Smooth muscle cell (in vitro differentiated cells): ENCODE data around the gene ZNF267. TPM values are rescaled to one million over a fixed set of nuclear protein-coding genes. Genes with fewer than 3 reads are reported as not detected.
A peak's percentile ranks its signal among the peaks of the same experiment; 100 is the strongest.

Experiments used
- DNase-seq: peaks from one replicate; lab custom pipeline; 2025; ENCODE audit not compliant: unreplicated experiment; lab: John Stamatoyannopoulos, UW
- H2AFZ ChIP-seq: fragments of 200-600 bp; sonication (generic); 2 replicates; pipeline ENCODE4 v1.6.0; 2016; ENCODE audit warnings: antibody characterized with exemption, low read depth, mild to moderate bottlenecking
- H3F3A ChIP-seq: fragments of 200-600 bp; sonication (generic); 2 replicates; pipeline ENCODE4 v1.6.0; 2017; ENCODE audit warnings: antibody characterized with exemption, low read depth
- H3K27ac ChIP-seq: fragments of 200-600 bp; sonication (generic); 2 replicates; pipeline ENCODE4 v1.5.1; 2016; ENCODE audit warnings: low read depth, mild to moderate bottlenecking
- H3K27me3 ChIP-seq: fragments of 200-600 bp; sonication (generic); 2 replicates; pipeline ENCODE4 v1.6.1; 2016; ENCODE audit warnings: low read depth, mild to moderate bottlenecking
- H3K36me3 ChIP-seq: fragments of 200-600 bp; sonication (generic); 2 replicates; pipeline ENCODE4 v1.5.1; 2016; ENCODE audit warnings: low read depth
- H3K4me1 ChIP-seq: fragments of 200-600 bp; sonication (generic); 2 replicates; pipeline ENCODE4 v1.5.1; 2016; ENCODE audit warnings: low read depth
- H3K4me2 ChIP-seq: fragments of 200-600 bp; sonication (generic); 2 replicates; pipeline ENCODE4 v1.6.0; 2016; ENCODE audit warnings: mild to moderate bottlenecking
- H3K4me3 ChIP-seq: fragments of 200-600 bp; sonication (generic); 2 replicates; pipeline ENCODE4 v1.5.1; 2016; ENCODE audit warnings: mild to moderate bottlenecking
- H3K79me2 ChIP-seq: fragments of 200-600 bp; sonication (generic); 2 replicates; pipeline ENCODE4 v1.6.0; 2016; ENCODE audit warnings: low read depth, mild to moderate bottlenecking
- H3K9ac ChIP-seq: fragments of 200-600 bp; sonication (generic); 2 replicates; pipeline ENCODE4 v1.6.0; 2016; ENCODE audit warnings: low read depth
- H3K9me3 ChIP-seq: fragments of 200-600 bp; sonication (generic); replicated peaks from 2 replicates; pipeline ENCODE4 v1.5.1; 2016; ENCODE audit warnings: low read depth
- H4K20me1 ChIP-seq: fragments of 200-600 bp; sonication (generic); 2 replicates; pipeline ENCODE4 v1.6.0; 2016; ENCODE audit warnings: low read depth
- CTCF ChIP-seq: fragments of 200-600 bp; sonication (generic); IDR thresholded peaks from 2 replicates; pipeline ENCODE4 v1.5.1; 2017; ENCODE audit warnings: borderline replicate concordance, mild to moderate bottlenecking, antibody characterized with exemption; ENCODE audit not compliant: insufficient read depth, poor library complexity, severe bottlenecking
- whole genome bisulfite sequencing: methylation state at CpG from one replicate; pipeline ENCODE4 v1.1.7; 2016; ENCODE audit warnings: low lambda C conversion rate; 5-methylcytosine and 5-hydroxymethylcytosine counted together
- polyA plus RNA-seq: library from polyadenylated mRNA; unstranded; fragments of >200 nt; fragmentation: Nextera tagmentation; extraction: Ambion mirVana; gene quantifications from 2 replicates; pipeline ENCODE4 v1.2.1, GENCODE V29; 2016
- total RNA-seq: library from RNA; depleted of rRNA; stranded (reverse); fragments of >200 nt; gene quantifications from 2 replicates; pipeline ENCODE4 v1.2.3, GENCODE V29; 2014

Gene ZNF267
- total and polyA plus RNA-seq, 2 experiments from 2014 or later: 9.7 to 30.8 TPM

- no peak for DNase-seq
- WGBS: 80% methylated on average over 2 of the region's 2 CpGs
- no peak for TF ChIP-seq CTCF
- peaks cover 6% of the 10 kb centered on the region for H3F3A ChIP-seq
- H2AFZ ChIP-seq: no peak overlapping the region
- no peak overlapping the region for H3K27ac ChIP-seq
- no peaks in the 10 kb centered on the region for H3K27me3 ChIP-seq
- H3K9ac ChIP-seq: no peak overlapping the region
- H3K36me3 ChIP-seq: no peaks in the 10 kb centered on the region
- no peak overlapping the region for H3K4me3 ChIP-seq
- H3K4me2 ChIP-seq: no peak overlapping the region
- H3K9me3 ChIP-seq: no peaks in the 10 kb centered on the region
- peaks cover 7% of the 10 kb centered on the region for H3K4me1 ChIP-seq
- H3K79me2 ChIP-seq: peaks cover 19% of the 10 kb centered on the region
- H4K20me1 ChIP-seq: peaks cover 7% of the 10 kb centered on the region
Measured at GRCh38 chr16:31870809-31871208, 2.8 kb upstream of the ZNF267 start.

GRCh38 chr16:31871510-31871909 lies 2.1 kb upstream of the ZNF267 start:
- Histone ChIP-seq H3F3A (peaks cover 6% of the 10 kb centered on the region), H3K36me3 (no peaks in the 10 kb centered on the region), H3K27ac (no peak overlapping the region), H4K20me1 (peaks cover 7% of the 10 kb centered on the region), H3K79me2 (peaks cover 26% of the 10 kb centered on the region), H3K9me3 (no peaks in the 10 kb centered on the region), H3K27me3 (no peaks in the 10 kb centered on the region), H2AFZ (no peak overlapping the region), H3K9ac (no peak overlapping the region), H3K4me2 (no peak overlapping the region), H3K4me3 (no peak overlapping the region), H3K4me1 (peaks cover 13% of the 10 kb centered on the region)
- WGBS: 91% methylated on average over 3 of the region's 3 CpGs
- no peak for DNase-seq
- no peak for TF ChIP-seq CTCF

- Histone ChIP-seq H3K79me2 (peaks cover 29% of the 10 kb centered on the region), H3K27ac (no peak overlapping the region), H3F3A (peaks cover 12% of the 10 kb centered on the region), H2AFZ (no peak overlapping the region), H3K36me3 (no peaks in the 10 kb centered on the region), H3K4me1 (peaks cover 20% of the 10 kb centered on the region), H4K20me1 (peaks cover 7% of the 10 kb centered on the region), H3K27me3 (no peaks in the 10 kb centered on the region), H3K9me3 (no peaks in the 10 kb centered on the region), H3K4me2 (no peak overlapping the region), H3K4me3 (no peak overlapping the region), H3K9ac (no peak overlapping the region)
- DNase-seq: no peak
- no peak for TF ChIP-seq CTCF
- 75% methylated on average over 6 of the region's 6 CpGs for WGBS
Measured at GRCh38 chr16:31872201-31872600, 1.4 kb upstream of the ZNF267 start.

GRCh38 chr16:31874366-31875111 lies 932 bp downstream of the ZNF267 start:
- peak overlapping the region; percentile 99 for H3K27ac ChIP-seq
- H3K36me3 ChIP-seq: no peaks in the 10 kb centered on the region
- H3K79me2 ChIP-seq: peaks cover 48% of the 10 kb centered on the region
- H3K4me2 ChIP-seq: peak overlapping the region; percentile 98
- H3F3A ChIP-seq: peaks cover 17% of the 10 kb centered on the region
- peaks cover 23% of the 10 kb centered on the region for H3K4me1 ChIP-seq
- peak overlapping the region; percentile 100 for H3K4me3 ChIP-seq
- no peaks in the 10 kb centered on the region for H3K9me3 ChIP-seq
- WGBS: 2% methylated on average over 14 of the region's 14 CpGs
- H2AFZ ChIP-seq: peak overlapping the region; percentile 60
- no peak for DNase-seq
- no peaks in the 10 kb centered on the region for H3K27me3 ChIP-seq
- H4K20me1 ChIP-seq: peaks cover 18% of the 10 kb centered on the region
- H3K9ac ChIP-seq: peak overlapping the region; percentile 100
- no peak for TF ChIP-seq CTCF
